GM18520 (cell line): ENCODE data around the gene RAMAC.
"Not testable (repeated sequence)": the region's sequence is repeated elsewhere in the genome, so short reads cannot be mapped to it uniquely, and the experiment has no call there.

ENCODE experiments used
- ATAC-seq: cut with Tn5 transposase; IDR thresholded peaks from one replicate; pipeline ENCODE4 v1.9.1; 2021; ENCODE audit not compliant: unreplicated experiment

Gene RAMAC

GRCh38 chr15:82985688-82986441 lies at the start of gene RAMAC:
Gene RAMAC (plus strand): TSS chr15:82986210. CDS start chr15:82989019, 2,809 bp downstream.
- peak; percentile 92 for ATAC-seq

GRCh38 chr15:82936966-82937711 lies 48.9 kb upstream of the RAMAC start:
- ATAC-seq = no peak

DNA sequence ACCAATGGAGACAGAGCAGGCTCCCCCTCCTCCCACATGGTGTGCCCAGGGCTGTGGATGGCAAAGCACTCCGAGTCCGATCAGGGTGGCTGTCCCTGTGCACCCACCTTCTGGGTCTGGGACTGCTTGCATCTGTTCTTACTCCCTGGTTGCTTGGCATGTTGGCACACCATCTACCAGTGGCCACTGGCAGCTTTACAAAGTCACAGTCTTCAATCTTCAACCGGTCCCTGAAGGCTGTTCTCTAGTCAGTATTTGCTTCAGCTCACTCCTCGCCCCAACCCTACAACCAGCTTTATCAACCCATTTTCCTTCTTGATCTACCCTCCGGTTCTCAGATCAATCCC lies 48.3 kb upstream of the RAMAC start:
- ATAC-seq = no peak

DNA sequence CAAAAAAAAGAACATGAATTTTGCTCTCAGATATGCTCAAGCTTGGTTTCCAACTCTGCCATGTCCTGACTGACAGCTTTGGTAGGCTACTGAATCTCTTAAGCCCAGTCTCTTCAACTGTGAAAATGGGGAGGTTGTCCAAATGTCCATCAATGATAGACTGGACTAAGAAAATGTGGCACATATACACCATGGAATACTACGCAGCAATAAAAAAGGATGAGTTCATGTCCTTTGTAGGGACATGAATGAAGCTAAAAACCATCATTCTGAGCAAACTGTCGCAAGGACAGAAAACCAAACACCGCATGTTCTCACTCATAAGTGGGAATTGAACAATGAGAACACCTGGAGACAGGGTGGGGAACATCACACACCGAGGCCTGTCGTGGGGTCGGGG lies 46.3 kb upstream of the RAMAC start:
- not testable (repeated sequence) for ATAC-seq

GRCh38 chr15:82942691-82943090 lies 43.3 kb upstream of the RAMAC start:
- no peak for ATAC-seq

GRCh38 chr15:82943176-82943575 lies 42.8 kb upstream of the RAMAC start:
- ATAC-seq = no peak

GRCh38 chr15:82944056-82944455 lies 42.0 kb upstream of the RAMAC start:
- no peak for ATAC-seq

DNA sequence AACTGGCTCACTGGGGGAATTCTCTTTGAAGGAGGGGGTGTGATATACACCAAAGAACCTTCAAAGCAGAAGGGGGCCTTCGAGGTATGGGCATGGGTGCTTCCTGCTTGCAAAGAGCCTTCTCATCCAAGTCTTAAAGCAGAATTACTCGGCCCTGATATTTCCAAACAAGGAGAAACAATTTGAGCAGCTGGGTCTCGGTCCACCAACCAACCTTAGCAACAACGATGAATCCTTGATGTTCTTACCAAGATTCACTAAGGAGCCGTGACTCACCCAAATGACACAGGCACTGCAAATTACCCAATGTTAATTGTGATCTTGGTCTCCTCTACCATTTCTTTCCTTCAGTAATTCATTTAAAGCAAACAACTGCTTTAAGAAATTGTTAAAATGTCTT lies 41.2 kb upstream of the RAMAC start:
- no peak for ATAC-seq

GRCh38 chr15:82945326-82945725 lies 40.7 kb upstream of the RAMAC start:
- ATAC-seq = no peak

DNA sequence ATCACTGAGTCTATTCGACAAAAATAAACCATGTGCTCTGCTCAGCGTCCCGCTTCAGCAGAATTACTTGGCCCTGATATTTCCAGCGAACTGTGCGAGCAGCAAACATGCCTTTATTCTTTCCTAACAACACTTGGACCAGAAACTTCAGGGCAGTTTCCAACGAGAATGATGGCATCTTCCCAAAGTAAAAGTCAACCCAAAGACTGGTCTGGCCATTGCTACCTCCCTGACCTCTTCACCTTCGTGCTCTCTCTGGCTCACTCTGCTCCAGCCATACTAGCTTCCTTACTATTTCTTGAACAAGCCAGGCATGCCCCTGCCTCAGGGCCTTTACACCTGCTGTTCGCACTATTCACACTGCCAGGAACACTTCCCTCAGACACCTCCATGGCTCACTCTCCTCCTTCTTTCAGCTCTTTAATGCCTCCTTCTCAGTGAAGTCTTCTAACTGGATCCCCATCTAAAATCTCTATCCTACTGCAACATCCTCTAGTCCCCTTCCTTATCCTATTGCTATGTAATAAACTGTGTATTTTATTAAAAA lies 39.8 kb upstream of the RAMAC start:
- ATAC-seq = no peak

DNA sequence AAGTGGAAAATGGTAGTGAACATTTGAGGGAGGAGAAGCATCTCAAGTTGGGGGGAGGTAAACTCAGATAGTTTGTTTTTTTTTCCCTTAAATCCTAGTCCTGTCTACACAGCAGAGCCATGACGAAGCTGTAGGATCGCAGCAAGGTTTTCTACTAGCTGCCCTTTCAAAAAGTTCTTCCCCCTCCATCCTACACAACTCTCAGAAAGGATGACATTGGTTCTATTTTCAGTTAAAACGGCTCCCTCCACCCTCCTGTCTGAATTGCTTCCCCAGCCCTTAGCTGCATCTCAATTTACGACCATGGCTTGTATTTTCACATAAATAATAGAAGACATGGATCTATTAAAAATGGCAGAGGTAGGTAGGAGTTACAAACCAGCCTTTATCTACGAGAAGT lies 35.7 kb upstream of the RAMAC start:
- no peak for ATAC-seq

GRCh38 chr15:82950746-82951370 lies 35.2 kb upstream of the RAMAC start:
- ATAC-seq = no peak

DNA sequence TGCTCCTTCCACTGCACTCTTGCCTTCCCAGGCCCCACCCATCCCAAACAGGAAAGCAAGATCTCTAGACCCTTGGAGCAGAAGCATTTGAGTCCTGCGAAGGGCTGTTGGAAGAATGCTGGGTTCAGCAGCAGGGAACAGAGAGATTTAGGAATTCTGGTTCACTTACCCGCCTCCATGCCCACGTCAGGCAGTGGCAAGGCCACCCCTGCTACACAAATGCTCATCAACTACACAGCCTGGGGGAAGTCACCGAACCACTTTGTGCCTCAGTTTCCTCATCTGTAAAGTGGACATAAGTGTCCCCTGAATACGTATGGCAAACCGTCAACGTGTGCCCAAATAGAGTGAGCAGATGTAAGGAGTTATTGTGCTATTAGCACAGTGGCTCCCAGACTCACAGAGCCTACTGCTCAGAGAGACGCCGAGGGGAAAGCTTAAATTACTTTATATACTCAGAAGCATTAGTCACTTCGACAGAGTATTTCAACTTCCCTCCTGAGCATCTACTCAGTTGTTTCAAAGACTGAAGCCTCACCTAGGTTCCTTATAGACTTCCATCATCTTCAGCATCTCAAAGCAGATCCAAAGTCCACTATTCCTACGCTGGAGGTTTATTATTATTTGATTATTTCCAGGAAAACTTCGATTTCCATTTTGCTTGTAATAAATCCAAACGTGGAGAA lies 34.4 kb upstream of the RAMAC start:
- no peak for ATAC-seq

GRCh38 chr15:82952158-82953081 lies 33.6 kb upstream of the RAMAC start, which contains the start of gene HOMER2:
Gene HOMER2 (minus strand): TSS chr15:82952720. CDS start chr15:82952535, 185 bp downstream.
- no peak for ATAC-seq

- no peak for ATAC-seq
Measured at GRCh38 chr15:82958638-82959037, 27.4 kb upstream of the RAMAC start.

DNA sequence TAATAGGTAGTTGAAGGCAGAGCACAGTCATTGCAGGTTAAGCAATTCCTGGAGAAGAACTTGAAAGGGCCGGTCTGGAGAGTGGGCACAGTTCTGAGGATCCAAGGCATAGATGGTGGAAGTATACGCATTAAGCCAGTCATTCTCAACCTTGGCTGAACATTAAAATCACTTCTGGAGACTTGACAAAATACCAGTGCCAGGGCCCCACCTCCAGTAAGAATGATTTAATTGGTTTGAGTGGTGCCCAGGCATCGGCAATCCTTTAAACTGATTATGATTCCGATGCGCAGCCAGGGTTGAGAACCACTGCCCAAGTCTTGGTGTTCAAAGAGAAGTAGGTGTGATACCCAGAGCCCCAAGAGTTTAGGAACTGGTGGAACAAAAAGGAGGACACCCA lies 26.6 kb upstream of the RAMAC start:
- no peak for ATAC-seq

DNA sequence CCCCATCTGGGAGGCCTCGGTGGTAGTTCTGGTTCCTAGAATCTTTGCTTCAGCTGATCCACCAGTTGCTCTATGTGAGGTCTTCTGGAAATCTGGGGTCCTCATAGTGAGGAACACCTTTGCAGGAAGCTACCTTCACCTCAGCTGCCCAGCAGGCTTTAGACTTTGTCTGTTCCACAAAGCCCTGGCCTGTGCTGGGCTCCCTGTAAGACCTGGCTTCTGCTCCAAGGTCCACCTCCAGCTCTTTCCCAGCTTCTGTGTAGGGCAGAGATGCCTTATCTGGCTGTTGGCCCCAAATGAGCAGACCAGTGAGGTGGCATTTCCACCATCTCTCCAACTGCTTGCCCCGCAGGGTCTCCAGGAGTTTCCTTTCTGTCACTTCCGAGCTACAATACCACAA lies 25.2 kb upstream of the RAMAC start:
- no peak for ATAC-seq

DNA sequence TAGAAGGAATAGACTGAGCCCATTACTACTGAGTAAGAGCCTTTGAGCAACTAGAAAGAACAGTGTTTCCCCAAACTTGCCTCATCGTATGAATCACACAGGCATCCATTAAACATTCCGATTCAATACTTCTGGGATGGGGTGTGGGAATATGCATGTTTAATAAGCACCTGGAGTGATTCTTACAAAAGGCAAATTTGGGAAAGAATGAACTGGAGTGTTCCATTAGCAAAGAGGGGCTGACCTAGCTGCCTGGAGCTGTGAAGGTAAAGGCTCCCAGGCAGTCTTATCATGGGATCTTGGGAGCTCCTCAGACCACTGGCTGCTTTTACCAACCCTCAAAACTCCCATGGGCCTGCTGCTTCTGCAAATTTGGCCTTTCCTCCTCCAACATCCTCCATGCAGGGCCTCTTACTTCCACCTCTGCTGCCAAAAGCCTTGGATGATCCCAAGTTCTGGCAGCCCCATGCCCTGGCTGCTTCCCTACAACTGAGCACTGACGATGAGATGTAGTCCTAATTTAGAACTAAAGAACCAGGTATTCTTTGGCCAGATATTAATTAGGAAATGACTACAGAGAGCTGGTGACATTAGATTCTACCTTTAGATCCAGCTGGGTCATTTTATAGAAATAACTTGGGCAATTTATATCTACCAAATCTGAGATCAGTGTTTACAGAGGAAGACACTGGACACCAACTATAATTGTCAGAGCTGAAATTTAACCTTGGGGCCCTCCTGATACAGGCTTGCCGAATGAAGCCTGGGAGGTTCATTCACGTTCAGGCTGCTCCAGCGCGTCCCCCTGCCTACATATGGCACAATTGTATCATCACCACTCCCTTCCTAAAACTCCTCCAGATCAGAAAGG lies 22.3 kb upstream of the RAMAC start:
- ATAC-seq = no peak

DNA sequence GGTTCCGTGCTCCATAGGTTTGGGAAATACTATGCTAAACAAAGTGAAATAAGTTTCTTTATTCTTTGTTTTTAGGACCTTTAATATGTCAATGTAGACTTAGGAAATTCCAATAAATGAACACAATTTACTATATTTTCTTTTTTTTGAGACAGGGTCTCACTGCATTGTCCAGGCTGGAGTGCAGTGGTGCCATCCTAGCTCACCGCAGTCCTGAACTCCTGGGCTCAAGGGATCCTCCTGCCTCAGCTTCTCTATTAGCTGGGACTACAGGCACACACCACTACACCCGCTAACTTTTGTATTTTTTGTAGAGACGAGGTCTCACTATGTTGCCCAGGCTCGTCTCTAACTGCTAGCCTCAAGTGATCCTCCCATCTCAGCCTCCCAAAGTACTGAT lies 21.1 kb upstream of the RAMAC start:
- no peak for ATAC-seq
